ENCODE measurements around the gene CLOCK.

CLOCK gene

GRCh38 chr4:55447108-55447708 is 99.5 kb downstream of the CLOCK start:
- no peak overlapping the region for H3K4me3 ChIP-seq (ENCODE audit: control insufficient read depth, low read depth, low read length)

DNA sequence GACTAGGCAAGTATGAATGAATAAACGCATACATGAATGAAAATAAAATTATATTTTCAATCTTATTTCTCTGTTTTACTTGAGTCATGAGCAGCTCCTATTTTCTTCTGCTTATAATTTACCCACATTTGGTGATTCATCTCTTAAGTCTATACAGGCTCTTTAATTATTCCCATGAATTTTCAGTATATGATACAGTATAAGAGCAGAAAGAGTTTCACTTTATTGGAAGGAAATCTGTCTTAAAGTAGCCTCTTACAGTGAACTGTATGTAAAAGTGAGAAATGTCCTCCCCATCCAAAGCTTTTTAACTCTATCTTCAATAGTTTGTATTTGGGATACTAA is 100.2 kb downstream of the CLOCK start:
- DNase-seq (ENCODE audit: low read depth), result no peak
- TF ChIP-seq, protein P1, sequence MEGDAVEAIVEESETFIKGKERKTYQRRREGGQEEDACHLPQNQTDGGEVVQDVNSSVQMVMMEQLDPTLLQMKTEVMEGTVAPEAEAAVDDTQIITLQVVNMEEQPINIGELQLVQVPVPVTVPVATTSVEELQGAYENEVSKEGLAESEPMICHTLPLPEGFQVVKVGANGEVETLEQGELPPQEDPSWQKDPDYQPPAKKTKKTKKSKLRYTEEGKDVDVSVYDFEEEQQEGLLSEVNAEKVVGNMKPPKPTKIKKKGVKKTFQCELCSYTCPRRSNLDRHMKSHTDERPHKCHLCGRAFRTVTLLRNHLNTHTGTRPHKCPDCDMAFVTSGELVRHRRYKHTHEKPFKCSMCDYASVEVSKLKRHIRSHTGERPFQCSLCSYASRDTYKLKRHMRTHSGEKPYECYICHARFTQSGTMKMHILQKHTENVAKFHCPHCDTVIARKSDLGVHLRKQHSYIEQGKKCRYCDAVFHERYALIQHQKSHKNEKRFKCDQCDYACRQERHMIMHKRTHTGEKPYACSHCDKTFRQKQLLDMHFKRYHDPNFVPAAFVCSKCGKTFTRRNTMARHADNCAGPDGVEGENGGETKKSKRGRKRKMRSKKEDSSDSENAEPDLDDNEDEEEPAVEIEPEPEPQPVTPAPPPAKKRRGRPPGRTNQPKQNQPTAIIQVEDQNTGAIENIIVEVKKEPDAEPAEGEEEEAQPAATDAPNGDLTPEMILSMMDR (IDR thresholded peaks at IDR 0.05; ENCODE audit: control insufficient read depth, insufficient read depth, low read depth, low read length, missing control alignments), result no peak

More at GRCh38 chr4:55447108-55447708, 99.5 kb downstream of the CLOCK start:
- TF ChIP-seq, protein P1 (IDR thresholded peaks at IDR 0.05; ENCODE audit: control insufficient read depth, insufficient read depth, low read depth, low read length, missing control alignments), result no peak
- no peak for DNase-seq (ENCODE audit: low read depth)

GRCh38 chr4:55445921-55446577 is 100.7 kb downstream of the CLOCK start:
- DNase-seq (ENCODE audit: low read depth), result peak; percentile 66
- TF ChIP-seq, protein P1 (IDR thresholded peaks at IDR 0.05; ENCODE audit: control insufficient read depth, insufficient read depth, low read depth, low read length, missing control alignments), result no peak
- no peak overlapping the region for H3K4me3 ChIP-seq (ENCODE audit: control insufficient read depth, low read depth, low read length)

More for the DNA sequence above, 100.2 kb downstream of the CLOCK start:
- H3K4me3 ChIP-seq (ENCODE audit: control insufficient read depth, low read depth, low read length), result no peak overlapping the region

GRCh38 chr4:55444827-55445226 is 101.9 kb downstream of the CLOCK start:
- TF ChIP-seq, protein P1 (IDR thresholded peaks at IDR 0.05; ENCODE audit: control insufficient read depth, insufficient read depth, low read depth, low read length, missing control alignments), result peak; percentile 72

GRCh38 chr4:55442541-55442940 is 104.2 kb downstream of the CLOCK start:
- no peak for DNase-seq (ENCODE audit: low read depth)
- no peak overlapping the region for H3K4me3 ChIP-seq (ENCODE audit: control insufficient read depth, low read depth, low read length)
- TF ChIP-seq, protein P1 (IDR thresholded peaks at IDR 0.05; ENCODE audit: control insufficient read depth, insufficient read depth, low read depth, low read length, missing control alignments), result no peak

More at GRCh38 chr4:55444827-55445226, 101.9 kb downstream of the CLOCK start:
- no peak for DNase-seq (ENCODE audit: low read depth)
- no peak overlapping the region for H3K4me3 ChIP-seq (ENCODE audit: control insufficient read depth, low read depth, low read length)

- no peak for DNase-seq (ENCODE audit: low read depth)
- no peak overlapping the region for H3K4me3 ChIP-seq (ENCODE audit: control insufficient read depth, low read depth, low read length)
- TF ChIP-seq, protein P1 (IDR thresholded peaks at IDR 0.05; ENCODE audit: control insufficient read depth, insufficient read depth, low read depth, low read length, missing control alignments), result no peak
Observed at GRCh38 chr4:55440786-55441185, 105.9 kb downstream of the CLOCK start.
